HG03139 (cell line): Measurements from ENCODE around the gene BDKRB1.
"Not testable (repeated sequence)": the region's sequence is repeated elsewhere in the genome, so short reads cannot be mapped to it uniquely, and the experiment has no call there.

Experiments
- ATAC-seq: cut with Tn5 transposase; IDR thresholded peaks from one replicate; pipeline ENCODE4 v1.9.1; 2021; ENCODE audit not compliant: unreplicated experiment

Gene BDKRB1

DNA sequence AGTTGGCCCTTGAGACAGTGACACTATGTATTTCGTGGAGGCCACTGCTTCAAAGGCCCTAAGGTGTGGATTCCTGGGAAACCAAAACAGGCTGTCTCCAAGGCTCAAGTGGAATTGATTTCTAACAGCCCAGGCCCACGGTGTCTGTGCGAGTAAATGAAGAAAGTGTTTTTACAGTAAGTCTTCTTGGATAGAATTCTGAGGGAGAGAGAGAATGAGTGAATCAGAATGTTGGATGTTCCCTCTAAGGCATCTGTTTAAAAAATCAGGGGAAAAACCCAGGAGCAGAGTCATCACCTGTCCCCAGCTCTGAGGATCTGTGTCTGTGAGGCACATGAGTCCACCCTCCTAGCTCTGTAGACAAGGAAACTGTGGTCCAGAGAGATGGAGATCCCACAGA is 22.3 kb upstream of the BDKRB1 start:
- no peak for ATAC-seq

DNA sequence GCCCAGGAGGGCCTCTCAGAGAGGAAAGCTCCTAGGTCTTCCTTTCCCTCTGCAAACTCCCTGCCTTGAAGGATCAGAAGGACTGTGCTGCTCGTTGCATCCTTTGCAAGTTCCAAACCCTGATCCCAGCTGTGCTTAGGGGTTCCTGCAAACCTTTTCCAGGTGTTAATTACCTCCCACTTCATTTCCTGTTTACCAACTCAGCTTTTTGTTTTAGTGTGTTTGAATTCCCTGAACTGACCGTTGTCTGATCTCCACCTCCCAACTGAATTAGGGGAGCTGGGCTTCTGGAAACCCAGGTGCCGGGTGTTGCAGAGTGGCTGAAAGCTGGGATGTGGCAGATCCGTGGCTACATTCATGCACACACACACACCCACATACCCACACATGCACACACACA is 20.6 kb upstream of the BDKRB1 start:
- ATAC-seq: no peak

DNA sequence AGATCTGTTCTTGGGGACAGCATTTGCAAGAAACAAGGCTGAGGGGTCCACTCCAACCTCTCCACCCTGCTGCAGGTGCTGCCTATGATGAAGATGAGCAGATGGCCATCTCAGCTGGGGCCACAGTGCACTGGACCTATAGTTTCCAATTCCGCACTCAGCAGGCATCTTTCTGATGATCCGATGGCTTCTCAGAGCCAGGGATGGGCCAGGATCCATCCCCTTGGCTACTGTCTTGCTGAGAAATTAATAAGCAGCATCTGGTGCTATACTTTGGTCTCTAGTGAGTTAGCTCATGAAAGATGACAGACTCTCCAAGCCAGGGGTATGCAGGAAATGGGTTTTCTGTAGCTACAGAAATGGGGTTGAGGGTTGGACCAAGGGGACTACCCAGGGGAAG is 18.4 kb upstream of the BDKRB1 start:
- no peak for ATAC-seq

DNA sequence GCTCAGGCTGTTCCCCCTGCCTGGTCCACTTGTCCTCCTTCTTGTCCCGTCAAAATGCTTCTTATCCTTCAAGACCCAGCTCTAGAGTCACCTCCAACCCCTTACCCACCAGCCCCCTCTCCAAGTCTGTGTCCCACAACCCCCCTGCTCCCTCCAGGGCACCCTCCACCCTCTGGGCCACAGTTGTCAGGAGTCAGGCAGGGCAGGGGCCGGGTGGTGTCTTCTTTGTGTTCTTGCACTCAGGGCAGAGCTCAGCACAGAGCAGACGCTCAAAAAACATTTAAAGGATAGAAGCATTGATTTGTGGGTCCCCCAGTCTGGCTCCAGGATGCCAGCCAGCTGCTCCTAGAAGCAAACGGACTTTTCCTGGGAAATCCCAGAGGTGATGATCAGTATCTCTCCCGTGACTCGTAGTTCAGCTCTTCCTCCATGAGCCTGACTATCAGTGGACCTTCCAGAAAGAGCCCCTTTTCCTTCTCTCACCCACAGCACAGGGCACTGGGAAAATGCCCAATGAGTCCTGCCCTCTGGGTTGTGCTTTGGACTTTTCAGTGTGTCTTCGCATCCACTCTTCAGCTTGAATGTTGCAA is 17.2 kb upstream of the BDKRB1 start:
- ATAC-seq: no peak

DNA sequence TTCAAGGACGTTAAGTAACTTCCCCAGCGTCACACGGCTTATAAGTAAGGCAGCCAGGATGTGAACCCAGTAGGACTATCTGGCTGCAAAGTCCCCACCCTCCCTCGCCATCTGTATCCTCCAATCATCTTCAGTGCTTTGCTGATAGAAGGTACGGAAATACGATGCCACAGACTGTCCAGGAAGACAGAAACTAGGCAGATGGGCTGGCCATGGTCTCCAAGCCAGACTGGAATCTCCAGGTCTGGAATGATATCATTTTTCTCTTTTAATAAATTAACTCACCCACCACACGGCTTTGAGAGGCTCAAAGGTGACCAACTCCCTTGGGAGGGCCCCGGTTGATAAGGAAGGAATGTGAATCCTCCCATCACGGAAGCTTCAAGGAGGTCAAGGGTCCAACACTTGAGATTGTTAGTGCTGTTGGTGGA is 16.3 kb upstream of the BDKRB1 start:
- no peak for ATAC-seq

DNA sequence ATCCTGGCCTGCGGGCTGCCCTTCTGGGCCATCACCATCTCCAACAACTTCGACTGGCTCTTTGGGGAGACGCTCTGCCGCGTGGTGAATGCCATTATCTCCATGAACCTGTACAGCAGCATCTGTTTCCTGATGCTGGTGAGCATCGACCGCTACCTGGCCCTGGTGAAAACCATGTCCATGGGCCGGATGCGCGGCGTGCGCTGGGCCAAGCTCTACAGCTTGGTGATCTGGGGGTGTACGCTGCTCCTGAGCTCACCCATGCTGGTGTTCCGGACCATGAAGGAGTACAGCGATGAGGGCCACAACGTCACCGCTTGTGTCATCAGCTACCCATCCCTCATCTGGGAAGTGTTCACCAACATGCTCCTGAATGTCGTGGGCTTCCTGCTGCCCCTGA is 15.4 kb upstream of the BDKRB1 start:
- ATAC-seq: no peak

DNA sequence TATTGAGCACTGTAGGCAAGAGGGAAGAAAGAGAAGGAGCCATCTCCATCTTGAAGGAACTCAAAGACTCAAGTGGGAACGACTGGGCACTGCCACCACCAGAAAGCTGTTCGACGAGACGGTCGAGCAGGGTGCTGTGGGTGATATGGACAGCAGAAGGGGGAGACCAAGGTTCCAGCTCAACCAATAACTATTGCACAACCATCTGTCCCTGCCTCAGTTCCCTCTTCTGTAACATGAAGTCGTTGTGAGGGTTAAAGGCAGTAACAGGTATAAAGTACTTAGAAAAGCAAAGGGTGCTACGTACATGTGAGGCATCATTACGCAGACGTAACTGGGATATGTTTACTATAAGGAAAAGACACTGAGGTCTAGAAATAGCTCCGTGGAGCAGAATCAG is 13.9 kb upstream of the BDKRB1 start:
- no peak for ATAC-seq

DNA sequence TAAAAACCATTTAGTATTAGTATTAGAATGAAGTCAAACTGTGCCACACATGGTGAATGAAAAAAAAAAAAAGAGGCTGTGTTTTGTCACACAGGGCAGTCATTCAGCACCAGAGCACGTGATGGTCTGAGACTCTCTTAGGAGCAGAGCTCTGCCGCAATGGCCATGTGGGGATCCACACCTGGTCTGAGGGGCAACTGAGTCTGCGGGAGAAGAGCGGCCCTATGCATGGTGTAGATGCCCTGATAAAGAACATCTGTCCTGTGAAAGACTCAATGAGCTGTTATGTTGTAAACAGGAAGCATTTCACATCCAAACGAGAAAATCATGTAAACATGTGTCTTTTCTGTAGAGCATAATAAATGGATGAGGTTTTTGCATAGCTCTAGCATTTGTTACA is 12.2 kb upstream of the BDKRB1 start:
- ATAC-seq: no peak

DNA sequence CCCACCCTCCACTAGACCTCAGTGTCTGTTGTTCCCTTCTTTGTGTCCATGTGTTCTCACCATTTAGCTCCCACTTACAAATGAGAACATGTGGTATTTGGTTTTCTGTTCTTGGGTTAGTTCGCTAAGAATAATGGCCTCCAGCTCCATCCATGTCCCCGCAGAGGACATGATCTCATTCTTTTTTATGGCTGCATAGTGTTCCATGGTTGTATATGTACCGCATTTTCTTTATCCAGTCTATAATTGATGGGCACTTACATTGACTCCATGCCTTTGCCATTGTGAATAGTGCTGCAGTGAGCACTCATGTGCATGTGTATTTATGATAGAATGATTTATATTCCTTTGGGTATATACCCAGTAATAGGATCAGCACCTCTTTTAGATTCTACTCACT is 10.9 kb upstream of the BDKRB1 start:
- ATAC-seq: not testable (repeated sequence)

DNA sequence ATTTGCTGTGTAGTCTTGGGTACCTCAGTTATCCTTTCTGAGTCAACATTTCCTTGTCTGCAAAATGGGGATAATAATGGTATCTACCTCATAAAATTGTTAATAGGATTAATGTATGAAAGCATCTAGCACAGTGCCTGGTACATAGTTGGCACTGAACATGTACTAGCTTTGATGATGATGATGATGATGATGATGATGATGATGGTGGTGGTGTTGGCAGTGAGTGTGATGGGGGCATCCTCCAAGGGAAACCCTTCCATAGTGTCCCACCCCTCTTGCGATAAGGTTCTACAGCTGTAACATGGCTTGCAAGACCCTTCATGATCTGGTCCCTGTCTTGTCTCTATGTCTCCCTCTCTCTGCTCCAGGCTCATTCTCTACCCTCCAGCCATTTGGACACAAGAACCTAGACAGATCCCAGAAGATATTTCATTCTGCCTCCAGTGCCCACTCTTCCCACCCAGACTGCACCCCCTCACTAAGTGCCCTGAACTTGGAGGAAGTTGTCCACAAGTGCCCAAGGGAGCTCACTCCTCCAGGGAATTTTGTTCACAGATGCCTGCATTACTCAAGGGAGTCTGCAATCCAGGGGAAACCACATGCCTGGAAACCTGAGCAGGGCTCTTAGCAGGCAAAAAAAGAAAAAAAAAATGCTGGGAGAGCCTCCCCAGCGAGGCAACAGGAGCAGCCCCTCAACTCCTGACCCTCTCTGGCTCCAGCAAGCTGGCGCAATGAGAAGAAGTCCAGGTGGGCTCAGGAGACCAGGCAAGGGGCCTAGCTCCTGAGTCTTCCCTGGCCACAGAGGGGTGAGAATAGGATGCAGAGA is 10.1 kb upstream of the BDKRB1 start:
- ATAC-seq: no peak

DNA sequence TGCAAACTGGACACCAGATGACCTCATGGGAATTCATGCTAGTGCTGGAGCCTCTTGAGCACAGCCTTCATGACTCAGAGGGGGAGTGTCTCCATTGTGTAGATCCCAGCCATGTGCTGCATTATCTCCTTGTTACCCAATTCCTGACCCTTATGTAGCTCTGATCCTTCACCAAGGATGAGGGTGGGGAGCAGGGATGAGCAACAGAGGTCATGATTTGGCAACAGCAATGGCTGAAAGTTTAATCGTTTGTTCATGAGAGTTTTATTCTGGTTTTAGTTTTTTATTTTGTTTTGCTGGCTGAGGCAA is 9.5 kb upstream of the BDKRB1 start:
- no peak for ATAC-seq

DNA sequence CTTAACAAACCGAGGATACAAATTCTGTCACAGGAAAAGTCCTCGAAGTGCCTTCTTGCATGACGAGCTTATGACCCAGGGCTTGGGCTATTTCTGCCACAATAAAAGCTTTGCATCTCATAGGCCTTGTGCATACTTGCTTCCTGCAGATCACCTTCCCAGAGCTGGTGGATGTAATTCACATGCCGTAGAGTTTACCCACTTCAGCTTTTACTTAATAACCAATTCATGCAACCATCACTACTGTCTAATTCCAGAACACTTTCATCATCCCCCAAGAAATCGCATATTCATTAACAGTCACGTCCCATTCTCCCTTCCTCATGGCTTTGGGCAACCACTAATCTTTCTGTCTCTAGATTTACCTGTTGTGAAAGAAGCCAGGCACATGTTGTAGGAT is 9.0 kb upstream of the BDKRB1 start:
- ATAC-seq: no peak

DNA sequence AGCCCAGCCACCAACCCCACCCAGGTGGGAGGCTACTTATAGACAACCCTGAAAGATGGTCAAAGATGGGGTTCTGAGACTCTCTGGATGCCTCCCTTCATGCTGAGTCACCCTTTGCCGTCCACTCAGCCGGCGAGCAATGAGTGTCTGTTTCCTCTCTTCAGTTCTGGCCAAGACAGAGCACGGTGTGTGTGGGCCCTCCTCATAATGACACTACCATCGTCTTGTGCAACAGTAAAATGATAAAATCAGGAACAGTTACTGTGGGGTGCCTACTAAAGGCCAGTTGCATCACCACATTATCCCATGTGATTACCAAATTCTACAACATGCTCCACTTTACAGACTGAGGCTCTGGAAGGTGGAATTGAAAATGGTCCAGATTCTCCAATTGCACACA is 7.0 kb upstream of the BDKRB1 start:
- ATAC-seq: no peak

DNA sequence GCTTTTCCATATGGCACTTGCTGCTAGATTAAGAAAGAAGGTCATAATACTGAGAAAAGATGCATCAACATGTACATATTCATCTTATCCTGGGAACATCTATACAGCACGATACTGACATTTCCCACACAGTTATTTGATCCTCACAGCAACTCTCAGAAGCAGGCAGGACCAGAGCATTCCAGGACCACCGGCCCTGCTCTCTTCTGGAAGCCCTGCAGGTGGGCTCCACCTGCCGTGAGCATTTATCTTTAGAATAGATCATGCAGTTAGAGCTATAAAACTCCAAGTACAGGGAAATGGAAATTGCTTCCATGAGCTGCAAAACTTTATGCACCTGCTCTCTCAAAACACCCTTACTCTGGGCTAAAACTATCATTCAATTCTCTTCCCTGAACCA is 5.5 kb upstream of the BDKRB1 start:
- no peak for ATAC-seq

DNA sequence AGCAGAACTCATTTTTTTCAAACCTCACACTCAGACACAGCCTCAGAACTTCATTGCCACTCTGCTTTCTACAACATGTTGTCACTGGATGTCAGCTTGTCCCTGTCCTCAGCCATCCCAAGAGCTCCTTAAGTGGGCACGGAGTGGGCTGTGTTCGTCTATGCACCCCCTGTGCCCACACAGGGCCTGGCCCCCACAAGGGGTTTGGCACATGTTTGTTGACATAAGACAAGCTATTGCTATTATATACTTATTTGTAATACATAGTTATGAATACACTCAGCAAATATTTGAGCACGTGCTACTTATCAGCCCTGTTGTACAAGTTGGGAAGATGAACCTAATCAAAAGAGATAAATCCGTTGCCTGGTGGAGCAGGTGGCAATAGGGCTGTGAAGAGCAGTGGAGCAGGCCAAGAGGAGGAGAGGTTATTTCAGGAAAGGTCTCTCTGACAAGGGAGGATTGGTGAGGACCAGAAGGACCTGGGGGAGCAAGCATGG is 4.3 kb upstream of the BDKRB1 start:
- ATAC-seq: no peak

DNA sequence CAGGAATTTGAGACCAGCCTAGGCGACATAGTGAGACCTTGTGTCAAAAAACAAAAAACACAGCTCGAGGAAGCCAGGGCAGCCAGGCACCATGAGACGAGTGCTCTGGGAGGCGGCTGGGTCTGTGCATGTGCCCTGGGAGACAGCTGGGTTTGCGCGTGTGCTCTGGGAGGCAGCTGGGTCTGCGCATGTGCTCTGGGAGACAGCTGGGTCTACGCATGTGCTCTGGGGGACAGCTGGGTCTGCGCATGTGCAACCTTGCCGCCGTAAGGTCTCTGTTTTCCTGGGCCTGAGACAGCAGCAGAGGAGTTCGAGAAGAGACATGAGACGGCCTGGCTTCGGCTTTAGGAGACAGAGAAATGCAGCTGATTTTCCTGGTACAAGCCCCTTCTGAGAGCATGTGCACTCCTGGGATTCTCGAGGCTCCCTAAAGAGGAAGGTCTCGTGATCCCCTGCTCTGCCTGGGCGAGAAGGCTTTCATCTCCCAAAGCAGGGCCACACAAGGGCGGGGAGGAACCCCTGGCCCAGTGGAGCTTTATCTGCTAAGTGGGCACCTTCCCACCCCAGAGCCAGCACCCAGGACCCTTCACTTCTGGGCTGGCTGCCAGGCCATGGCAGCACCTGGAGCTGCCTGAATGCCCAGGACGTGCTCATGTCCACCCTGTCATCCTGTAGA is 3.5 kb upstream of the BDKRB1 start:
- no peak for ATAC-seq

DNA sequence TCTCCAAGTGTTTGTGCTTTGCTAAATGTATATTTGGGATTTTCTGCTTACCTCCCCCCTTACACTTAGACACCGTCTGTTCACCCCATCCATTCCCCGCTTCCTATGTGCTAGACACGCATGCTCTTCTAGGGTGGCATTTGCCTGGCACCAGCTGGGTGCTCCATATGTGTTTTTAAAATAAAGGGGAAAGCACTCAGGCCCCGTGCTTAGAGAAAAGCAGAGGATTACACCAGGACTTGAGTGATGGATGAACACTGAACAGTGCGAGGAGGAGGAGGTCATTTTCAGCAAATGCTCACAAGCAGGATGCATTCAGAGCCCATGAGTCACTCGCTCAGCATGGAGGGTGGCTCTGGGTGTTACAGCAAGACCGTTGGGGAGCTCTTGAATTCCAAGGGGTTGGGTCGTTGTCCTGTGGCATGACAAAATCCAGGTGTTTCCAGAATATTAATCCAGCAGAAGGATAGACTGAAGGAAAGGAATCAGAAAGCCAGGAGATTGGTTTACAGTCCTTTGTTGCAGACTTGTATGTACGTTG is 2.9 kb upstream of the BDKRB1 start:
- no peak for ATAC-seq

DNA sequence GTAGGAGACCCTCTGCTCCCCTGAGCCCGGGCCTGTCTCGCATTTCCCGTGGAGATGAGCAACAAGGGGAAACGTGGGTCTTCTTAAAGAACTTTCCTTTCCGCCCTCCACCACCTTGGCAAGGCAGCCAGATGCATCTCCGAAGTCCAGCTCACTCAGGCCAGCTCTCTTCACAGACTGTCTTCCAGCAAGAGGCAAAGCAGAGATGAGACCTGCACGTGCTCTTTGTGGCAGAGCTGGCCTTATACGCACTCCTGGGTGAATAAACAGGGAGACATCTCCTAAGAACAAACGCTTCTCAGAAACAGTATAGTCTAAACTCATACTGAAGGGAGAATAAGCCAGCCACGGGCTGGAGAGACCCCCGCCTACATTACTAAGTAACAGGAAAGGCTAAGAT is 1.3 kb upstream of the BDKRB1 start:
- ATAC-seq: no peak

DNA sequence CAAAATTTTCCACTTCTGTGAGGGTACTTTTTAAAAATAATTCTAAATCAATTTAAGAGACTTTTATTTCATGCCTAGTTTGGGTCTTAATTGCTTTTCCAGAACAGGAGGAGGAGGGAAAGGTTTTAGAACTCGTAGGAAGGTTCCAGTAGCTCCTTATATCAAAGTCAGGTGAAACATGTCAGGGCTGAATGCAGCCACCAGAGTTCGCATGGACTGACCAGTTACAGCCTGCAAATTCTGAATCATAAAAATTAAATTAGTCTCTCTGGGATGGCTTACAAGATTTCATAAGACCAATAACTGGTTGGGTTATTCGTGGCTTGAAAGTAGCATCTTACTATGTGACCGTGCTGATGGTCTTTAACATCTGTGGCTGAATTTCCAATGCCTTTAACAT is 397 bp downstream of the BDKRB1 start:
- ATAC-seq: no peak

DNA sequence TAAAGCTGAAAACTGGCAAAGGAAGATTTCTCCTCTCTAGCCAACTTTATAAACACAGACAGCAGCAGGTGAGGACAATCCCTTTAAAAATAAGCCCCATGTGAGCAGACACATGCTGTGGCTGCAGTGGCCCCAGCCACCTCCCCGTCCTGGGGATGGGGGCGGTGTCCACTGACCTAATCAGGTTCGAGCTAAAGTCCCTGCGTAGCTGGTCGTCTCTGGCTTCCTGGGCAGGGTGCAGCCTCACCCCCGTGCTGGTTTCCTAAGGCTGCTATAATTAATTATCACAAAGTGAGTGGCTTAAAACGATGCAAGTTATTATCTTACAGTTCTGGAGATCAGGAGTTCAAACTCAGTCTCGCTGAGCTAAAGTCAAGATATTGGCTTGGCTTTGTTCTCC is 1.0 kb downstream of the BDKRB1 start:
- no peak for ATAC-seq

DNA sequence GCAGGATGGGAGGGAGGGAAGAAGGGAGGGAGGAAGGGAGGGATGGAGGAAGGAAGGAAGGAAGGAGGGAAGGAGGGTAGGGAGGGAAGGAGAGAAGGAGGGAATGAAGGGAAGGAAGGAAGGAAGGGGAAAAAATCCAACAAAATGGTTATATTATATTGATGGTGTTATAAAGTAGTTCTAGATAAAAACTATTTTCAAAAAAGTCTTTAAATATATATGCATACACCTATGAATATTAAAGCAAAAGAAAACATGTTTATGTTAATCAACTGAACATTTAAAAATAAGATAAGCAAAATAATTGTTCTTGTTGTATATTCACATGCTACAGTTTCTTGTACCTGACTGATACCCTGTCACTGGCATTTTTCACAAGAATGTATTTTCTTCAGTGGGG is 1.9 kb downstream of the BDKRB1 start:
- ATAC-seq: no peak

DNA sequence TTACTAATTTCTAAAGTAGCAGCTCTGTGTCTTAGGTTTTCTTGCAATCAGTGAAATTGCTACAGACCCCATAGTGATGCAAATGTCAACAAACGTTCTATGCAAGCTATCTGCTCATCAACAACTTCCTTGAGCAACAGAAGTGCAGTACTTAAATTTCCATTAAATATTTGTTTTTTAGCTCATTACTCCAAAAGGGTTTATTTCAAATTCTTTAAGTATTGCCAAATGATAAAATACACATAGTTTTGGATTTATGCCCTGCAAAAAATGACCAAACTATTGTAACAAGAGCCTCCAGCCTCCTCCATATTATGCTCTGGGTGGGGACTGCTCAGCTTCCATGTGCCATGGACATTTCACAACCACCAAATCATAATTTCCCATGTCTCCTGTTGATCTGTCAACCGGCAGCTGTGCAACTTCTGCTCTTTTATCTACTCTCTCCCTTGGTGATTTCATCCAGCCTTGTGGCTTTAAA is 4.4 kb downstream of the BDKRB1 start:
- ATAC-seq: no peak
